Stimulated activated CD8-positive, alpha-beta memory T cell treated with anti-CD3 and anti-CD28 coated beads, Interleukin-12 subunit alpha, Interleukin-12 subunit beta, amount 100 ng/mL, for 4 hours (primary cell): ENCODE measurements around the gene CELF6.

Experiments
- DNase-seq: peaks from one replicate; pipeline ENCODE4 v3.0.0-alpha.2; 2020; ENCODE audit warnings: low read depth

Gene CELF6

GRCh38 chr15:72319985-72320671 is at the start of gene CELF6:
Gene CELF6, minus strand, starts transcription at chr15:72320157. Its CDS starts 283 bp downstream, at chr15:72319874.
- peak; percentile 66 for DNase-seq

GRCh38 chr15:72368899-72369298 is 48.9 kb upstream of the CELF6 start:
- DNase-seq = no peak

GRCh38 chr15:72368325-72368724 is 48.4 kb upstream of the CELF6 start:
- DNase-seq = no peak

- no peak for DNase-seq
Observed at GRCh38 chr15:72365844-72366243, 45.9 kb upstream of the CELF6 start.

GRCh38 chr15:72361176-72361575 is 41.2 kb upstream of the CELF6 start:
- no peak for DNase-seq

- DNase-seq = no peak
Observed at GRCh38 chr15:72358650-72359171, 38.8 kb upstream of the CELF6 start.

- DNase-seq = no peak
Observed at GRCh38 chr15:72358121-72358520, 38.2 kb upstream of the CELF6 start.

GRCh38 chr15:72354496-72354895 is 34.5 kb upstream of the CELF6 start:
- no peak for DNase-seq

GRCh38 chr15:72353266-72353665 is 33.3 kb upstream of the CELF6 start:
- DNase-seq = no peak

GRCh38 chr15:72345806-72346205 is 25.8 kb upstream of the CELF6 start:
- DNase-seq = no peak

- DNase-seq = no peak
Observed at GRCh38 chr15:72345280-72345679, 25.3 kb upstream of the CELF6 start.

- no peak for DNase-seq
Observed at GRCh38 chr15:72344602-72345001, 24.6 kb upstream of the CELF6 start.

GRCh38 chr15:72342385-72342784 is 22.4 kb upstream of the CELF6 start:
- no peak for DNase-seq

GRCh38 chr15:72341361-72341760 is 21.4 kb upstream of the CELF6 start:
- no peak for DNase-seq

GRCh38 chr15:72340366-72340765 is 20.4 kb upstream of the CELF6 start:
- DNase-seq = no peak

- DNase-seq = no peak
Observed at GRCh38 chr15:72339777-72340177, 19.8 kb upstream of the CELF6 start.

GRCh38 chr15:72338617-72339321 is 18.8 kb upstream of the CELF6 start:
- no peak for DNase-seq

GRCh38 chr15:72338148-72338547 is 18.2 kb upstream of the CELF6 start:
- DNase-seq = no peak

GRCh38 chr15:72334842-72335241 is 14.9 kb upstream of the CELF6 start:
- no peak for DNase-seq

- no peak for DNase-seq
Observed at GRCh38 chr15:72331021-72331420, 11.1 kb upstream of the CELF6 start.

- DNase-seq = no peak
Observed at GRCh38 chr15:72323752-72324151, 3.8 kb upstream of the CELF6 start.

- DNase-seq = peak; percentile 32
Observed at GRCh38 chr15:72319360-72319984, 485 bp downstream of the CELF6 start.

GRCh38 chr15:72318408-72318942 is 1.5 kb downstream of the CELF6 start:
- DNase-seq = no peak
